PC-3 (cell line): Measurements from ENCODE around the gene PTPRN2. TPM values are rescaled to one million over a fixed set of nuclear protein-coding genes. Genes with fewer than 3 reads are reported as not detected.

Experiments
- ATAC-seq: fragments of 200-7000 bp; cut with Tn5 transposase; 2 replicates; pipeline ENCODE4 v1.9.1; 2020; ENCODE audit warnings: mild to moderate bottlenecking, moderate library complexity
- BruUV-seq: library from RNA; stranded (reverse); fragments of 400-500 nt; replicated peaks from 2 replicates; lab custom pipeline; 2021; lab: Mats Ljungman, UMichigan
- CTCF ChIA-PET: fragments of 300-600 bp; sonication (Branson Sonifier 250); formaldehyde crosslinking; loops from one replicate; lab custom pipeline; 2022; ENCODE audit warnings: antibody characterized with exemption; lab: Charles Lee
- POLR2A ChIA-PET: fragments of 300-600 bp; sonication (Branson Sonifier 250); formaldehyde crosslinking; loops from one replicate; lab custom pipeline; 2022; ENCODE audit warnings: antibody characterized with exemption; ENCODE audit not compliant: unreplicated experiment; lab: Charles Lee
- DNase-seq: peaks from one replicate; pipeline ENCODE4 v3.0.0-alpha.2; 2015
- H2AFZ ChIP-seq: fragments of 300-600 bp; sonication (generic); 2 replicates; pipeline ENCODE4 v1.6.0; 2016; ENCODE audit warnings: antibody characterized with exemption, low read length
- H3F3A ChIP-seq: fragments of 300-600 bp; sonication (generic); one replicate; pipeline ENCODE4 v1.6.0; 2017; ENCODE audit warnings: antibody characterized with exemption, low read length, control low read depth, mild to moderate bottlenecking; ENCODE audit not compliant: unreplicated experiment
- H3K27ac ChIP-seq: fragments of 300-600 bp; sonication (generic); 2 replicates; pipeline ENCODE4 v1.5.1; 2016; ENCODE audit warnings: mild to moderate bottlenecking, low read length
- H3K27me3 ChIP-seq: fragments of 300-600 bp; sonication (generic); 2 replicates; pipeline ENCODE4 v1.6.1; 2016; ENCODE audit warnings: low read length, mixed read lengths
- H3K36me3 ChIP-seq: fragments of 300-600 bp; sonication (generic); 2 replicates; pipeline ENCODE4 v1.6.1; 2016; ENCODE audit warnings: low read depth, mixed run types, low read length, mixed read lengths
- H3K4me1 ChIP-seq: fragments of 300-600 bp; sonication (generic); 2 replicates; pipeline ENCODE4 v1.5.1; 2016; ENCODE audit warnings: low read length; ENCODE audit not compliant: insufficient read depth
- H3K4me2 ChIP-seq: fragments of 300-600 bp; sonication (generic); 2 replicates; pipeline ENCODE4 v1.6.0; 2016; ENCODE audit warnings: low read length
- H3K4me3 ChIP-seq: fragments of 300-600 bp; sonication (generic); 2 replicates; pipeline ENCODE4 v1.5.1; 2016; ENCODE audit warnings: mild to moderate bottlenecking, low read length, mixed read lengths
- H3K79me2 ChIP-seq: fragments of 300-600 bp; sonication (generic); 2 replicates; pipeline ENCODE4 v1.6.1; 2017; ENCODE audit warnings: low read length, mixed read lengths
- H3K9ac ChIP-seq: fragments of 300-600 bp; sonication (generic); 2 replicates; pipeline ENCODE4 v1.6.0; 2016; ENCODE audit warnings: mild to moderate bottlenecking, low read length
- H3K9me2 ChIP-seq: fragments of 300-600 bp; sonication (generic); replicated peaks from 2 replicates; pipeline ENCODE4 v1.6.1; 2016; ENCODE audit warnings: mixed run types, low read length, mixed read lengths
- H3K9me3 ChIP-seq: fragments of 300-600 bp; sonication (generic); 2 replicates; pipeline ENCODE4 v1.6.1; 2016; ENCODE audit warnings: low read length, mixed read lengths
- H4K20me1 ChIP-seq: fragments of 300-600 bp; sonication (generic); 2 replicates; pipeline ENCODE4 v1.6.1; 2016; ENCODE audit warnings: low read length, mixed read lengths
- EZH2 ChIP-seq: fragments of 300-600 bp; sonication (generic); IDR thresholded peaks from one replicate; pipeline ENCODE4 v1.6.1; 2017; ENCODE audit warnings: antibody characterized with exemption, mild to moderate bottlenecking, low read length; ENCODE audit not compliant: unreplicated experiment
- EZH2phosphoT487 ChIP-seq: fragments of 300-600 bp; sonication (generic); IDR thresholded peaks from 2 replicates; pipeline ENCODE4 v1.6.1; 2018; ENCODE audit warnings: mild to moderate bottlenecking, antibody characterized with exemption, low read length, borderline replicate concordance
- intact Hi-C: fragments of 100-400 bp; cut with micrococcal nuclease; formaldehyde crosslinking; loops from 2 replicates; pipeline ENCODE4 v1.9.0; 2023
- total RNA-seq: library from RNA; depleted of rRNA; stranded (reverse); fragments of >200 nt; gene quantifications from 2 replicates; pipeline ENCODE4 v1.2.3, GENCODE V29; 2014
- TF ChIP-seq, protein P1 (sequence below): fragments of 300-600 bp; sonication (generic); conservative IDR thresholded peaks from 2 replicates; pipeline ENCODE4 v1.5.1; 2017; ENCODE audit warnings: antibody characterized with exemption, low read depth, mild to moderate bottlenecking, low read length

PTPRN2 gene
- total RNA-seq, 1 experiment from 2014 or later = 3.2 TPM

DNA sequence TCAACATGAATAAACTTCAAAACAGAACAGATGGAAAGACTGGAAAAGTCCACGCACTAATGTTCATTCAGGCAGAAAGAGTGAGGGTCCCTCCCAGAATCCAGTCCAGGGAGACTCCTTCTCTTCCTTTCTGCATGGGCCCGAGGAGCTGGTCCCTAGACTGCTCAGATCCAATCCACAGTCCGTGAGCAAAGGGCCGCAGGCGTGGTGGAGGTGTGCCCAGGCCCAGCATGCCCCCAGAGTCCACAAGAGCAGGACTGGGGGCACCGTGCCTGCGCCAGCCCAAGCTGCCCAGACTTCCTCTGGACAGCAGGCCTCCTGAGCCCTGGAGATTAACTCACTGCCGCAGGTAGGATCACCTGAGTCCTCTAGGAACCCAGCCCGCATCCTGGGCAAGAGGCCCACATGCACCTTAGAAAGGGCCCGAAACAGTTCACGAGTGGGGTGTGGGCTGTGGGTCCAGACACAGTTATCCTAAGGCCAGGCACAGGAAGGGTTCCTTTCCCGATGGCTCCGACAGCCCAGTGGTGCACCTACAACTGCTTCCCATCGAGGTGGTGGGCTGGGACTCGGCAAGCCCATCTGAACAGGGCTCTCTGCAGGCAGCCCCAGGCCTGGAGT is 719.8 kb downstream of the PTPRN2 start:
- ChIA-PET CTCF (no interaction called here), POLR2A (no interaction called here)
- no peaks in the 10 kb centered on the region for H3K36me3 ChIP-seq
- intact Hi-C loops = no loop called here
- no peaks in the 10 kb centered on the region for H3K9me2 ChIP-seq
- no peaks in the 10 kb centered on the region for H3K9me3 ChIP-seq
- no peaks in the 10 kb centered on the region for H3K4me1 ChIP-seq
- no peaks in the 10 kb centered on the region for H3K27me3 ChIP-seq
- no TSS peak for BruUV-seq
- no peaks in the 10 kb centered on the region for H3F3A ChIP-seq
- H3K4me3 ChIP-seq = no peak overlapping the region
- no peak overlapping the region for H3K9ac ChIP-seq
- no peaks in the 10 kb centered on the region for H3K79me2 ChIP-seq
- H2AFZ ChIP-seq = no peak overlapping the region
- TF ChIP-seq, protein P1, sequence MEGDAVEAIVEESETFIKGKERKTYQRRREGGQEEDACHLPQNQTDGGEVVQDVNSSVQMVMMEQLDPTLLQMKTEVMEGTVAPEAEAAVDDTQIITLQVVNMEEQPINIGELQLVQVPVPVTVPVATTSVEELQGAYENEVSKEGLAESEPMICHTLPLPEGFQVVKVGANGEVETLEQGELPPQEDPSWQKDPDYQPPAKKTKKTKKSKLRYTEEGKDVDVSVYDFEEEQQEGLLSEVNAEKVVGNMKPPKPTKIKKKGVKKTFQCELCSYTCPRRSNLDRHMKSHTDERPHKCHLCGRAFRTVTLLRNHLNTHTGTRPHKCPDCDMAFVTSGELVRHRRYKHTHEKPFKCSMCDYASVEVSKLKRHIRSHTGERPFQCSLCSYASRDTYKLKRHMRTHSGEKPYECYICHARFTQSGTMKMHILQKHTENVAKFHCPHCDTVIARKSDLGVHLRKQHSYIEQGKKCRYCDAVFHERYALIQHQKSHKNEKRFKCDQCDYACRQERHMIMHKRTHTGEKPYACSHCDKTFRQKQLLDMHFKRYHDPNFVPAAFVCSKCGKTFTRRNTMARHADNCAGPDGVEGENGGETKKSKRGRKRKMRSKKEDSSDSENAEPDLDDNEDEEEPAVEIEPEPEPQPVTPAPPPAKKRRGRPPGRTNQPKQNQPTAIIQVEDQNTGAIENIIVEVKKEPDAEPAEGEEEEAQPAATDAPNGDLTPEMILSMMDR = no peak
- TF ChIP-seq EZH2 = no peak
- no peak for TF ChIP-seq EZH2phosphoT487
- no peak for ATAC-seq
- no peak for DNase-seq
- no peaks in the 10 kb centered on the region for H4K20me1 ChIP-seq
- no peak overlapping the region for H3K27ac ChIP-seq
- H3K4me2 ChIP-seq = no peak overlapping the region

GRCh38 chr7:157866336-157866924 is 721.2 kb downstream of the PTPRN2 start:
- H3K27ac ChIP-seq = no peak overlapping the region
- no peak for ATAC-seq
- no peak overlapping the region for H3K4me2 ChIP-seq
- H3F3A ChIP-seq = no peaks in the 10 kb centered on the region
- H2AFZ ChIP-seq = no peak overlapping the region
- intact Hi-C loops = no loop called here
- no peaks in the 10 kb centered on the region for H3K36me3 ChIP-seq
- no peaks in the 10 kb centered on the region for H4K20me1 ChIP-seq
- H3K4me1 ChIP-seq = no peaks in the 10 kb centered on the region
- H3K9me3 ChIP-seq = no peaks in the 10 kb centered on the region
- BruUV-seq = no TSS peak
- ChIA-PET POLR2A (no interaction called here), CTCF (no interaction called here)
- no peaks in the 10 kb centered on the region for H3K27me3 ChIP-seq
- H3K4me3 ChIP-seq = no peak overlapping the region
- H3K9ac ChIP-seq = no peak overlapping the region
- DNase-seq = no peak
- TF ChIP-seq, protein P1 = no peak
- TF ChIP-seq EZH2 (no peak), EZH2phosphoT487 (no peak)
- no peaks in the 10 kb centered on the region for H3K79me2 ChIP-seq
- no peaks in the 10 kb centered on the region for H3K9me2 ChIP-seq
